Keratinocyte (primary cell): ENCODE results near the gene SPACA7.

Source experiments
- CTCF ChIP-seq, 3 experiments: IDR thresholded peaks in 1 of 3; conservative IDR thresholded peaks in 1 of 3; optimal IDR thresholded peaks in 1 of 3; 2 replicates in 2 of 3; 3 replicates in 1 of 3; pipeline versions ENCODE3 to v1.5.1; 2011; ENCODE audit warnings: low read length in 3 of 3, mild to moderate bottlenecking in 3 of 3, moderate library complexity in 2 of 3, control low read depth in 1 of 3, inconsistent platforms in 1 of 3; ENCODE audit not compliant: insufficient read depth in 2 of 3; ENCODE audit errors: extremely low read depth in 1 of 3
- EZH2 ChIP-seq: IDR thresholded peaks from one replicate; pipeline ENCODE4 v1.6.1; 2012; ENCODE audit warnings: inconsistent platforms, mild to moderate bottlenecking, low read length, moderate library complexity

DNA sequence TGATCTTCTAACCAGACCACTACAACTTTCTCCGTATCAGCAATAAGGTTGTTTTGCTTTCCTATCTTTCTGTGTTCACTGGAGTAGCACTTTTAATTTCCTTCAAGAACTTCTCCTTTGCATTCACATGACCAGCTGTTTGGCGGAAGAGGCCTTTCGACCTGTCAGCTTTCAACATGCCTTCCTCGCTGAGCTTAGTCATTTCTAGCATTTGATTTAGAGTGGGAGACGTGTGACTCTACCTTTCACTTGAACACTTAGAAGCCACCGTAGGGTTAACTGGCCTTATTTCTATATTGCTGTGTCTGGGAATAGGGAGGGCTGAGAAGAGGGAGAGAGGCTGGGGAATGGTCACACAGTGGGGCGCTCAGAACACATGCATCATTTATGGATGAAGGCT lies 107.1 kb downstream of the SPACA7 start:
- TF ChIP-seq CTCF (optimal IDR thresholded peaks at IDR 0.05 in 1 of 3, IDR thresholded peaks at IDR 0.05 in 1 of 3, conservative IDR thresholded peaks at IDR 0.05 in 1 of 3; ENCODE audit: extremely low read depth in 1 of 3, insufficient read depth in 2 of 3, low read length in 3 of 3): no peak
- no peak for TF ChIP-seq EZH2
